ENCODE results near the gene HARBI1. TPM values are rescaled to one million over a fixed set of nuclear protein-coding genes. Genes with fewer than 3 reads are reported as not detected.

The HARBI1 gene
- total and polyA plus RNA-seq, 10 of the 15 experiments (the other 5 are each of a cell fraction or from before 2014, with no cell fraction given): 3.6 to 8.4 (median 5.2) TPM

GRCh38 chr11:46593550-46594373, 23.3 kb downstream of the HARBI1 start, which contains the start of gene AMBRA1 (continued):
- peak; percentile 93 for TF ChIP-seq RBBP5 (conservative IDR thresholded peaks at IDR 0.05)
- peak; percentile 11; the same call in 1 of the 2 replicates for TF ChIP-seq TCF12 (IDR thresholded peaks at IDR 0.05; ENCODE audit: low read depth, low read length)
- TF ChIP-seq KLF5 (IDR thresholded peaks at IDR 0.05; ENCODE audit: partially characterized antibody): peak; percentile 64
- TF ChIP-seq ZNF592 (IDR thresholded peaks at IDR 0.05): no peak
- TF ChIP-seq MXI1 (IDR thresholded peaks at IDR 0.05; ENCODE audit: low read depth, low read length): peak; percentile 93
- TF ChIP-seq PAX5 (IDR thresholded peaks at IDR 0.05; ENCODE audit: borderline replicate concordance, low read depth, low read length): no peak
- peak; percentile 70; the same call in 1 of the 2 replicates for TF ChIP-seq SMAD5 (IDR thresholded peaks at IDR 0.05; ENCODE audit: low read depth)
- peak; percentile 63; the same call in 2 of the 3 replicates for TF ChIP-seq POU2F2 (IDR thresholded peaks at IDR 0.05; ENCODE audit: borderline replicate concordance, low read depth, low read length)
- peak; percentile 63; the same call in 1 of the 2 replicates for TF ChIP-seq MYB (IDR thresholded peaks at IDR 0.05; ENCODE audit: borderline replicate concordance, low read depth, low read length)
- TF ChIP-seq SREBF1 (IDR thresholded peaks at IDR 0.05; ENCODE audit: low read length): no peak
- TF ChIP-seq ATF7 (IDR thresholded peaks at IDR 0.05; ENCODE audit: low read depth): no peak; the same call in 1 of the 2 replicates
- peak; percentile 73 for TF ChIP-seq E4F1 (IDR thresholded peaks at IDR 0.05; ENCODE audit: borderline replicate concordance, partially characterized antibody)
- TF ChIP-seq JUND (IDR thresholded peaks at IDR 0.05; ENCODE audit: low read depth, low read length): no peak
- TF ChIP-seq ZNF622 (IDR thresholded peaks at IDR 0.05): no peak
- TF ChIP-seq BCL11A (IDR thresholded peaks at IDR 0.05; ENCODE audit: low read depth, low read length): no peak
- TF ChIP-seq ZNF274 (IDR thresholded peaks at IDR 0.05; ENCODE audit: insufficient read depth, insufficient read length): no peak
- peak; percentile 78 for TF ChIP-seq CEBPZ (IDR thresholded peaks at IDR 0.05; ENCODE audit: low read depth, low read length)
- peak in 1 of 2 experiments; percentile 63; a peak in 1 of 3 replicates for TF ChIP-seq EGR1 (IDR thresholded peaks at IDR 0.05; ENCODE audit: borderline replicate concordance in 1 of 2, low read depth in 2 of 2, low read length in 2 of 2)
